Common myeloid progenitor, CD34-positive (primary cell): ENCODE measurements around the gene MROH7.

Experiments
- CTCF ChIA-PET: fragments of 350-600 bp; sonication (Branson Sonifier 250); formaldehyde crosslinking; loops from one replicate; lab custom pipeline; 2021; ENCODE audit warnings: antibody characterized with exemption; lab: Charles Lee
- POLR2A ChIA-PET: fragments of 350-600 bp; sonication (Branson Sonifier 250); formaldehyde crosslinking; loops from one replicate; lab custom pipeline; 2021; ENCODE audit warnings: antibody characterized with exemption; lab: Charles Lee
- DNase-seq, 3 donors: peaks; one replicate each; pipeline versions ENCODE4 v3.0.0 to v3.0.0-alpha.2; 2013
- H3K27ac ChIP-seq, 2 experiments: 1 replicate in 1 of 2; 2 replicates in 1 of 2; pipeline ENCODE4 v1.7.0; 2013; ENCODE audit warnings: inconsistent platforms in 2 of 2, low read length in 2 of 2, mild to moderate bottlenecking in 2 of 2, low read depth in 1 of 2, moderate library complexity in 1 of 2; ENCODE audit not compliant: severe bottlenecking in 2 of 2, insufficient read depth in 1 of 2, poor library complexity in 1 of 2
- H3K27me3 ChIP-seq, 5 experiments: replicated peaks in 2 of 5; 1 replicate in 3 of 5; 2 replicates in 2 of 5; pipeline versions ENCODE4 v1.6.1 to v1.7.0; 2013; ENCODE audit warnings: low read length in 4 of 5, mild to moderate bottlenecking in 2 of 5, moderate library complexity in 2 of 5, inconsistent platforms in 1 of 5; ENCODE audit not compliant: insufficient read depth in 5 of 5, control insufficient read depth in 4 of 5
- H3K36me3 ChIP-seq, 4 experiments: 1 replicate in 2 of 4; 2 replicates in 2 of 4; pipeline versions ENCODE4 v1.6.1 to v1.7.0; 2013; ENCODE audit warnings: low read length in 3 of 4, control low read depth in 1 of 4, mild to moderate bottlenecking in 1 of 4; ENCODE audit not compliant: control insufficient read depth in 4 of 4, insufficient read depth in 4 of 4
- H3K4me1 ChIP-seq, 4 experiments: 1 replicate in 3 of 4; 2 replicates in 1 of 4; pipeline versions ENCODE4 v1.6.1 to v1.7.1; 2013; ENCODE audit warnings: low read length in 3 of 4, mild to moderate bottlenecking in 3 of 4, control low read depth in 1 of 4, inconsistent platforms in 1 of 4, moderate library complexity in 1 of 4; ENCODE audit not compliant: control insufficient read depth in 4 of 4, insufficient read depth in 4 of 4; ENCODE audit errors: control extremely low read depth in 1 of 4
- H3K4me3 ChIP-seq, 7 experiments: 1 replicate in 4 of 7; 2 replicates in 3 of 7; pipeline versions ENCODE4 v1.5.1 to v1.7.0; 2013; ENCODE audit warnings: mild to moderate bottlenecking in 7 of 7, low read length in 6 of 7, moderate library complexity in 6 of 7, inconsistent platforms in 2 of 7, low read depth in 2 of 7, control low read depth in 1 of 7; ENCODE audit not compliant: insufficient read depth in 4 of 7, control insufficient read depth in 1 of 7; ENCODE audit errors: extremely low read depth in 1 of 7
- H3K9me3 ChIP-seq, 5 experiments: 1 replicate in 4 of 5; 2 replicates in 1 of 5; pipeline versions ENCODE4 v1.6.1 to v1.7.1; 2013; ENCODE audit warnings: low read length in 4 of 5, mild to moderate bottlenecking in 2 of 5, inconsistent platforms in 1 of 5, low read depth in 1 of 5, moderate library complexity in 1 of 5; ENCODE audit not compliant: control insufficient read depth in 4 of 5, insufficient read depth in 2 of 5; ENCODE audit errors: control extremely low read depth in 1 of 5
- WGBS: methylation state at CpG from one replicate; pipeline ENCODE4 v1.1.5; 2013; ENCODE audit not compliant: insufficient coverage; 5-methylcytosine and 5-hydroxymethylcytosine counted together

The MROH7 gene

GRCh38 chr1:54743416-54744226 is 102.0 kb downstream of the MROH7 start:
- ChIA-PET POLR2A (no interaction called here), CTCF (no interaction called here)
- Histone ChIP-seq H3K9me3 (no peaks in the 10 kb centered on the region), H3K27ac (no peak overlapping the region), H3K36me3 (peaks cover 7 to 55% (median 39%) of the 10 kb centered on the region in 4 experiments), H3K27me3 (no peaks in the 10 kb centered on the region), H3K4me1 (no peaks in the 10 kb centered on the region), H3K4me3 (no peak overlapping the region)
- WGBS = 96% methylated on average over 11 of the region's 12 CpGs
- no peak for DNase-seq

GRCh38 chr1:54744696-54745095 is 103.1 kb downstream of the MROH7 start:
- no peaks in the 10 kb centered on the region for H3K4me1 ChIP-seq
- no peak overlapping the region for H3K27ac ChIP-seq
- ChIA-PET POLR2A (no interaction called here), CTCF (interaction anchor here (1.0 kb wide), 1 partner anchor 492 kb away, joined by 3 read pairs; no protein-coding TSS in a partner anchor)
- WGBS = 97% methylated on average over 3 of the region's 3 CpGs
- H3K36me3 ChIP-seq = peaks cover 7 to 48% (median 32%) of the 10 kb centered on the region in 4 experiments
- no peak for DNase-seq
- no peaks in the 10 kb centered on the region for H3K9me3 ChIP-seq
- H3K4me3 ChIP-seq = no peak overlapping the region
- H3K27me3 ChIP-seq = no peaks in the 10 kb centered on the region

- POLR2A ChIA-PET = no interaction called here
Observed at GRCh38 chr1:54745274-54745673, 103.7 kb downstream of the MROH7 start.

DNA sequence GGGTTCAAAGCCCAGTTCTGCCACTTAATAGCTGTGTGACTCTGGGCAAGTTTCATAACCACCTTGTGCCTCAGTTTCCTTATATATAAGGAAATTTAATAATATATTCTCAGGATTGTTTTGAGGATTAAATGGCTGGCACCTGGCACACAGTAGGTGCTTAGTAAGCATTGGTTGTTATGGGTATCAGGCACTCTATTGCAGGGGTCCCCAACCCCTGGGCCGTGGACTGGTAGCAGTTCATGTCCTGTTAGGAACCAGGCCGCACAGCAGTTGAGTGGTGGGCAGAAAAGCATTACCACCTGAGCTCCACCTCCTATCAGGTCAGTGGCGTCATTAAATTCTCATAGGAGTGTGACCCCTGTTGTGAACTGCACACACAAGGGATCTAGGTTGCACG is 104.3 kb downstream of the MROH7 start:
- POLR2A ChIA-PET = no interaction called here
- H3K27ac ChIP-seq = no peak overlapping the region
- no peak for DNase-seq
- no peaks in the 10 kb centered on the region for H3K27me3 ChIP-seq
- H3K4me3 ChIP-seq = no peak overlapping the region
- peaks cover under 1 to 37% (median 25%) of the 10 kb centered on the region in 4 experiments for H3K36me3 ChIP-seq
- no peaks in the 10 kb centered on the region for H3K9me3 ChIP-seq
- no peaks in the 10 kb centered on the region for H3K4me1 ChIP-seq
- CTCF ChIA-PET = interaction anchor here (1.0 kb wide), 1 partner anchor 493 kb away, joined by 3 read pairs; no protein-coding TSS in a partner anchor
- WGBS = 100% methylated on average over 2 of the region's 4 CpGs

More at GRCh38 chr1:54745274-54745673, 103.7 kb downstream of the MROH7 start:
- no peak overlapping the region for H3K4me3 ChIP-seq
- no peaks in the 10 kb centered on the region for H3K27me3 ChIP-seq
- no peaks in the 10 kb centered on the region for H3K9me3 ChIP-seq
- DNase-seq = no peak
- 100% methylated on average over 6 of the region's 6 CpGs for WGBS
- peaks cover 5 to 43% (median 28%) of the 10 kb centered on the region in 4 experiments for H3K36me3 ChIP-seq
- CTCF ChIA-PET = interaction anchor here (1.0 kb wide), 1 partner anchor 492 kb away, joined by 3 read pairs; no protein-coding TSS in a partner anchor
- no peak overlapping the region for H3K27ac ChIP-seq
- no peaks in the 10 kb centered on the region for H3K4me1 ChIP-seq

GRCh38 chr1:54748094-54748835 is 106.7 kb downstream of the MROH7 start:
- Histone ChIP-seq H3K4me3 (no peak overlapping the region), H3K9me3 (no peaks in the 10 kb centered on the region), H3K36me3 (peaks cover 0 to 16% (median 9%) of the 10 kb centered on the region in 4 experiments), H3K27ac (no peak overlapping the region), H3K4me1 (no peaks in the 10 kb centered on the region), H3K27me3 (no peaks in the 10 kb centered on the region)
- no peak for DNase-seq
- POLR2A ChIA-PET = no interaction called here
- 88% methylated on average over 10 of the region's 14 CpGs for WGBS
- CTCF ChIA-PET = no interaction called here

DNA sequence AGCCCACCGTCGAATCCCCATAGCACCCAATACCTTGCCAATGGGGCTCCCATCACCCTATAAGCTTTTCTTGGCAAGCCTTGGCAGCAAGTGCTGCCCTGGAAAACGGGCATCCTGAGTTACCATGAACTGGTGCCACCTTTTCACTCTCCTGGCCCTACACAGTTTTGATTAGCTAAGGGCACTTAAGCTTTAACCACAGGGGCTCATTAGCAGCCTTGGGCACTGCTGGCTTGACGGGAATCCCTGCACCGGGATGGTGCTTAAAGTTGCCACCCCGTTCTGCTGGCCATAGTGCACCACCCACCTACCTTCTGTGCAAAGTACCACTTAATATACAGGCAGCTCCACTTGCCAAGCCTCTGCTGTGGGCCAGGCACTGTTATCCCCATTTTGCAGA is 109.0 kb downstream of the MROH7 start:
- POLR2A ChIA-PET = no interaction called here
- 96% methylated on average over 6 of the region's 6 CpGs for WGBS
- H3K36me3 ChIP-seq = no peaks in the 10 kb centered on the region

More for the DNA sequence above, 109.0 kb downstream of the MROH7 start:
- H3K4me1 ChIP-seq = no peaks in the 10 kb centered on the region
- CTCF ChIA-PET = interaction anchor here (1.4 to 2.1 kb wide), 2 partner anchors 11 to 129 kb away, joined by 5 read pairs; no protein-coding TSS in a partner anchor
- H3K27me3 ChIP-seq = no peaks in the 10 kb centered on the region
- DNase-seq = no peak
- no peak overlapping the region for H3K27ac ChIP-seq
- no peaks in the 10 kb centered on the region for H3K9me3 ChIP-seq
- no peak overlapping the region for H3K4me3 ChIP-seq
